H9 (cell line): Measurements from ENCODE around the gene SLC35A3. TPM values are rescaled to one million over a fixed set of nuclear protein-coding genes. Genes with fewer than 3 reads are reported as not detected.

Experiments
- DNase-seq: peaks from one replicate; pipeline ENCODE4 v3.0.0-alpha.2; 2017
- H2AFZ ChIP-seq: one replicate; pipeline ENCODE4 v1.6.1; 2013; ENCODE audit warnings: mild to moderate bottlenecking, low read length, control low read depth, moderate library complexity
- H2AK5ac ChIP-seq: 2 replicates; pipeline ENCODE4 v1.6.1; 2013; ENCODE audit warnings: low read length, control low read depth, mixed read lengths; ENCODE audit not compliant: insufficient read length
- H2BK120ac ChIP-seq: one replicate; pipeline ENCODE4 v1.6.1; 2013; ENCODE audit warnings: low read depth, mild to moderate bottlenecking, low read length, control low read depth, inconsistent platforms; ENCODE audit not compliant: poor library complexity, severe bottlenecking
- H2BK12ac ChIP-seq: 2 replicates; pipeline ENCODE4 v1.6.1; 2013; ENCODE audit warnings: low read length, control low read depth, mixed read lengths, low read depth; ENCODE audit not compliant: insufficient read length
- H2BK15ac ChIP-seq: 2 replicates; pipeline ENCODE4 v1.6.1; 2013; ENCODE audit warnings: low read depth, low read length, control low read depth
- H2BK20ac ChIP-seq: one replicate; pipeline ENCODE4 v1.6.1; 2013; ENCODE audit warnings: low read depth, mild to moderate bottlenecking, low read length, control low read depth, inconsistent platforms; ENCODE audit not compliant: poor library complexity, severe bottlenecking
- H2BK5ac ChIP-seq: 2 replicates; pipeline ENCODE4 v1.6.1; 2013; ENCODE audit warnings: low read length, control low read depth, mixed read lengths; ENCODE audit not compliant: insufficient read length
- H3K14ac ChIP-seq: 2 replicates; pipeline ENCODE4 v1.6.1; 2013; ENCODE audit warnings: low read length, control low read depth; ENCODE audit not compliant: insufficient read depth
- H3K18ac ChIP-seq: 2 replicates; pipeline ENCODE4 v1.6.1; 2013; ENCODE audit warnings: low read depth, mild to moderate bottlenecking, mixed read lengths, low read length, control low read depth; ENCODE audit not compliant: insufficient read length
- H3K23ac ChIP-seq: 2 replicates; pipeline ENCODE4 v1.6.1; 2013; ENCODE audit warnings: low read length, control low read depth, mixed read lengths, low read depth; ENCODE audit not compliant: insufficient read length
- H3K23me2 ChIP-seq: 2 replicates; pipeline ENCODE4 v1.6.1; 2013; ENCODE audit warnings: low read depth, mild to moderate bottlenecking, mixed read lengths, low read length, control low read depth; ENCODE audit not compliant: insufficient read length, poor library complexity, severe bottlenecking
- H3K27ac ChIP-seq: 2 replicates; pipeline ENCODE4 v1.5.1; 2013; ENCODE audit warnings: low read length, control low read depth, mixed read lengths, low read depth; ENCODE audit not compliant: insufficient read length
- H3K27me3 ChIP-seq: 2 replicates; pipeline ENCODE4 v1.6.1; 2013; ENCODE audit warnings: low read length, control low read depth, inconsistent platforms; ENCODE audit not compliant: insufficient read depth
- H3K4ac ChIP-seq: 2 replicates; pipeline ENCODE4 v1.6.1; 2013; ENCODE audit warnings: low read depth, mild to moderate bottlenecking, control low read depth, inconsistent platforms, low read length, moderate library complexity
- H3K4me1 ChIP-seq: 2 replicates; pipeline ENCODE4 v1.6.1; 2013; ENCODE audit warnings: low read length, control low read depth, inconsistent platforms; ENCODE audit not compliant: insufficient read depth
- H3K4me2 ChIP-seq: 2 replicates; pipeline ENCODE4 v1.6.1; 2013; ENCODE audit warnings: low read length, control low read depth, mixed read lengths; ENCODE audit not compliant: insufficient read length, insufficient read depth
- H3K56ac ChIP-seq: 2 replicates; pipeline ENCODE4 v1.6.1; 2013; ENCODE audit warnings: low read depth, mild to moderate bottlenecking, mixed read lengths, low read length, control low read depth; ENCODE audit not compliant: insufficient read length
- H3K79me1 ChIP-seq: 2 replicates; pipeline ENCODE4 v1.6.1; 2013; ENCODE audit warnings: low read depth, mild to moderate bottlenecking, moderate library complexity, low read length, control low read depth, inconsistent platforms; ENCODE audit not compliant: insufficient read depth, poor library complexity, severe bottlenecking
- H3K79me2 ChIP-seq: 2 replicates; pipeline ENCODE4 v1.6.1; 2013; ENCODE audit warnings: low read length, control low read depth, inconsistent platforms; ENCODE audit not compliant: insufficient read depth
- H3K9ac ChIP-seq: 2 replicates; pipeline ENCODE4 v1.6.1; 2013; ENCODE audit warnings: low read length, control low read depth, mixed read lengths; ENCODE audit not compliant: insufficient read length; ENCODE audit errors: extremely low read depth
- H3K9me3 ChIP-seq: one replicate; pipeline ENCODE4 v1.6.1; 2013; ENCODE audit warnings: low read depth, low read length, inconsistent platforms; ENCODE audit not compliant: control insufficient read depth
- H3T11ph ChIP-seq: one replicate; pipeline ENCODE4 v1.6.1; 2013; ENCODE audit warnings: mild to moderate bottlenecking, low read length, control low read depth, inconsistent platforms
- H4K20me1 ChIP-seq: one replicate; pipeline ENCODE4 v1.6.1; 2013; ENCODE audit not compliant: control insufficient read depth, insufficient read length, insufficient read depth
- H4K5ac ChIP-seq: 2 replicates; pipeline ENCODE4 v1.6.1; 2013; ENCODE audit warnings: low read depth, mild to moderate bottlenecking, mixed read lengths, low read length, control low read depth; ENCODE audit not compliant: insufficient read length
- H4K8ac ChIP-seq: replicated peaks from 2 replicates; pipeline ENCODE4 v1.6.1; 2013; ENCODE audit warnings: low read length, control low read depth, mixed read lengths, low read depth; ENCODE audit not compliant: insufficient read length
- H4K91ac ChIP-seq: 2 replicates; pipeline ENCODE4 v1.6.1; 2013; ENCODE audit warnings: low read depth, mild to moderate bottlenecking, moderate library complexity, mixed read lengths, low read length, control low read depth; ENCODE audit not compliant: insufficient read length
- H3K27ac Mint-ChIP-seq, 3 experiments: 2 replicates in 2 of 3; 3 replicates in 1 of 3; pipeline ENCODE4 v1.8.0; 2020 to 2021; ENCODE audit warnings: mixed read lengths in 3 of 3, mild to moderate bottlenecking in 1 of 3, moderate library complexity in 1 of 3
- H3K27me3 Mint-ChIP-seq: 2 replicates; pipeline ENCODE4 v1.8.0; 2021; ENCODE audit warnings: low read depth, mild to moderate bottlenecking, moderate library complexity, mixed read lengths
- H3K36me3 Mint-ChIP-seq, 3 experiments: 2 replicates in 2 of 3; 3 replicates in 1 of 3; pipeline ENCODE4 v1.8.0; 2020 to 2021; ENCODE audit warnings: low read depth in 3 of 3, mixed read lengths in 3 of 3; ENCODE audit not compliant: insufficient read depth in 1 of 3
- H3K4me1 Mint-ChIP-seq, 2 experiments: 2 replicates each; pipeline ENCODE4 v1.8.0; 2020; ENCODE audit warnings: mixed read lengths in 2 of 2
- H3K4me3 Mint-ChIP-seq, 2 experiments: 2 replicates in 1 of 2; 3 replicates in 1 of 2; pipeline ENCODE4 v1.8.0; 2020 to 2021; ENCODE audit warnings: mild to moderate bottlenecking in 2 of 2, mixed read lengths in 2 of 2, moderate library complexity in 1 of 2
- H3K9me3 Mint-ChIP-seq, 2 experiments: 2 replicates in 1 of 2; 3 replicates in 1 of 2; pipeline ENCODE4 v1.8.0; 2020; ENCODE audit warnings: mild to moderate bottlenecking in 2 of 2, mixed read lengths in 2 of 2, moderate library complexity in 1 of 2
- WGBS: extraction: QIAGEN DNeasy Blood & Tissue Kit; methylation state at CpG from one replicate; pipeline ENCODE4 v1.1.7; 2013; ENCODE audit warnings: missing lambda C conversion rate, low lambda C conversion rate, mixed read lengths; ENCODE audit not compliant: insufficient read length; ENCODE audit errors: extremely low coverage; 5-methylcytosine and 5-hydroxymethylcytosine counted together
- total RNA-seq: library from RNA; stranded (reverse); gene quantifications from 2 replicates; pipeline ENCODE4 v1.2.1, GENCODE V29; 2021
- TF ChIP-seq, protein P1 (sequence below): fragments of 200-600 bp; sonication (generic); conservative IDR thresholded peaks from 3 replicates; pipeline ENCODE4 v1.8.0; 2021; ENCODE audit warnings: antibody characterized with exemption, mild to moderate bottlenecking

SLC35A3 gene
- total RNA-seq, 1 experiment from 2014 or later, result 15.1 TPM

- Histone ChIP-seq H3K9ac (no peak overlapping the region), H3K27me3 (no peaks in the 10 kb centered on the region), H3K4me2 (no peak overlapping the region), H3K56ac (no peak overlapping the region), H4K91ac (no peak overlapping the region), H3K18ac (no peak overlapping the region), H2AFZ (no peak overlapping the region), H3K79me1 (no peaks in the 10 kb centered on the region), H2BK120ac (no peak overlapping the region), H3K23me2 (no peaks in the 10 kb centered on the region), H4K20me1 (no peaks in the 10 kb centered on the region), H4K5ac (no peak overlapping the region), H3K14ac (no peak overlapping the region), H3K4ac (no peak overlapping the region), H2BK5ac (no peak overlapping the region), H3K27ac (no peak overlapping the region), H3T11ph (no peak overlapping the region), H3K4me1 (no peaks in the 10 kb centered on the region), H4K8ac (no peak overlapping the region), H3K23ac (no peak overlapping the region), H2BK15ac (no peak overlapping the region), H3K9me3 (no peaks in the 10 kb centered on the region), H2AK5ac (no peak overlapping the region), H2BK12ac (no peak overlapping the region), H2BK20ac (no peak overlapping the region), H3K79me2 (no peaks in the 10 kb centered on the region)
- H3K27me3 Mint-ChIP-seq, result no peaks in the 10 kb centered on the region
- no CpG with 5 or more reads among the region's 3 CpGs for WGBS
- H3K9me3 Mint-ChIP-seq, result no peaks in the 10 kb centered on the region
- peaks cover 28 to 63% (median 56%) of the 10 kb centered on the region in 3 experiments; a peak in 6 of 7 replicates for H3K36me3 Mint-ChIP-seq
- H3K4me1 Mint-ChIP-seq, result peaks cover 11 to 20% of the 10 kb centered on the region in 2 experiments
- no peak for DNase-seq
- no peak overlapping the region for H3K4me3 Mint-ChIP-seq
- no peak overlapping the region for H3K27ac Mint-ChIP-seq
- TF ChIP-seq, protein P1, sequence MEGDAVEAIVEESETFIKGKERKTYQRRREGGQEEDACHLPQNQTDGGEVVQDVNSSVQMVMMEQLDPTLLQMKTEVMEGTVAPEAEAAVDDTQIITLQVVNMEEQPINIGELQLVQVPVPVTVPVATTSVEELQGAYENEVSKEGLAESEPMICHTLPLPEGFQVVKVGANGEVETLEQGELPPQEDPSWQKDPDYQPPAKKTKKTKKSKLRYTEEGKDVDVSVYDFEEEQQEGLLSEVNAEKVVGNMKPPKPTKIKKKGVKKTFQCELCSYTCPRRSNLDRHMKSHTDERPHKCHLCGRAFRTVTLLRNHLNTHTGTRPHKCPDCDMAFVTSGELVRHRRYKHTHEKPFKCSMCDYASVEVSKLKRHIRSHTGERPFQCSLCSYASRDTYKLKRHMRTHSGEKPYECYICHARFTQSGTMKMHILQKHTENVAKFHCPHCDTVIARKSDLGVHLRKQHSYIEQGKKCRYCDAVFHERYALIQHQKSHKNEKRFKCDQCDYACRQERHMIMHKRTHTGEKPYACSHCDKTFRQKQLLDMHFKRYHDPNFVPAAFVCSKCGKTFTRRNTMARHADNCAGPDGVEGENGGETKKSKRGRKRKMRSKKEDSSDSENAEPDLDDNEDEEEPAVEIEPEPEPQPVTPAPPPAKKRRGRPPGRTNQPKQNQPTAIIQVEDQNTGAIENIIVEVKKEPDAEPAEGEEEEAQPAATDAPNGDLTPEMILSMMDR, result no peak
Measured at GRCh38 chr1:100073531-100073930, 103.7 kb downstream of the SLC35A3 start.
